ENCODE data around the gene MRPL34.

DNA sequence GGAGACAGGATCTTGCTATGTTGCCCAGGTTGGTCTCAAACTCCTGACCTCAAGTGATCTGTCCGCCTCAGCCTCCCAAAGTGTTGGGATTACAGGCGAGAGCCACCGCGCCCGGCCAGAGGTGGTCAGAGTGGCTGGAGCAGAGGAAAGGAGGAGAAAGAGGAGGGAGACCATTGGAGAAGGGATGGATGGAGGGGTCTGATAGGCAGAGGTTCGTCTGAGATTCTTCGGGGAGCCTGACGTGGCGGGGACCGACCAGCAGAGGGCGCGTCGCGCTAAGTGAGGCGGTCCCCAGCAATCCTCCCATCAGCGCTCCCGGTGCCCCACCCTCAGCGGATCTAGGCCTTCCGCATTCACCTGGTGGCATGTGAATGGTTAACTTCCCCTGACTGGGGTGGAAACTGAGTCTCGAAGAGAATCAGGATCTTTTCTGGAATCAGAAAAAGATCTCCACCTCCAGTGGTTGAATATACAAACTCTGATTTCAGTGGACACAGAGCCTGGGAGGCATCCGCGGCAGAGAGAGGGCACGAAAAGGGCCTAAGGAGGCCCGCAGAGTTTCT is 40.5 kb downstream of the MRPL34 start:
- TF ChIP-seq, protein P1, sequence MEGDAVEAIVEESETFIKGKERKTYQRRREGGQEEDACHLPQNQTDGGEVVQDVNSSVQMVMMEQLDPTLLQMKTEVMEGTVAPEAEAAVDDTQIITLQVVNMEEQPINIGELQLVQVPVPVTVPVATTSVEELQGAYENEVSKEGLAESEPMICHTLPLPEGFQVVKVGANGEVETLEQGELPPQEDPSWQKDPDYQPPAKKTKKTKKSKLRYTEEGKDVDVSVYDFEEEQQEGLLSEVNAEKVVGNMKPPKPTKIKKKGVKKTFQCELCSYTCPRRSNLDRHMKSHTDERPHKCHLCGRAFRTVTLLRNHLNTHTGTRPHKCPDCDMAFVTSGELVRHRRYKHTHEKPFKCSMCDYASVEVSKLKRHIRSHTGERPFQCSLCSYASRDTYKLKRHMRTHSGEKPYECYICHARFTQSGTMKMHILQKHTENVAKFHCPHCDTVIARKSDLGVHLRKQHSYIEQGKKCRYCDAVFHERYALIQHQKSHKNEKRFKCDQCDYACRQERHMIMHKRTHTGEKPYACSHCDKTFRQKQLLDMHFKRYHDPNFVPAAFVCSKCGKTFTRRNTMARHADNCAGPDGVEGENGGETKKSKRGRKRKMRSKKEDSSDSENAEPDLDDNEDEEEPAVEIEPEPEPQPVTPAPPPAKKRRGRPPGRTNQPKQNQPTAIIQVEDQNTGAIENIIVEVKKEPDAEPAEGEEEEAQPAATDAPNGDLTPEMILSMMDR (IDR thresholded peaks at IDR 0.05), result peak in 3 of 4 experiments; percentile 90 to 97 (median 94)
- TF ChIP-seq EP300 (IDR thresholded peaks at IDR 0.05), result no peak
